Eye (tissue), 1 donor: Measurements from ENCODE around the gene SGSM2.
A peak's percentile ranks its signal among the peaks of the same experiment; 100 is the strongest.
"Not testable (repeated sequence)": the region's sequence is repeated elsewhere in the genome, so short reads cannot be mapped to it uniquely, and the experiment has no call there.

Experiments used
- DNase-seq: peaks from one replicate; pipeline ENCODE4 v3.0.0-alpha.2; 2015

Gene SGSM2, protein sequence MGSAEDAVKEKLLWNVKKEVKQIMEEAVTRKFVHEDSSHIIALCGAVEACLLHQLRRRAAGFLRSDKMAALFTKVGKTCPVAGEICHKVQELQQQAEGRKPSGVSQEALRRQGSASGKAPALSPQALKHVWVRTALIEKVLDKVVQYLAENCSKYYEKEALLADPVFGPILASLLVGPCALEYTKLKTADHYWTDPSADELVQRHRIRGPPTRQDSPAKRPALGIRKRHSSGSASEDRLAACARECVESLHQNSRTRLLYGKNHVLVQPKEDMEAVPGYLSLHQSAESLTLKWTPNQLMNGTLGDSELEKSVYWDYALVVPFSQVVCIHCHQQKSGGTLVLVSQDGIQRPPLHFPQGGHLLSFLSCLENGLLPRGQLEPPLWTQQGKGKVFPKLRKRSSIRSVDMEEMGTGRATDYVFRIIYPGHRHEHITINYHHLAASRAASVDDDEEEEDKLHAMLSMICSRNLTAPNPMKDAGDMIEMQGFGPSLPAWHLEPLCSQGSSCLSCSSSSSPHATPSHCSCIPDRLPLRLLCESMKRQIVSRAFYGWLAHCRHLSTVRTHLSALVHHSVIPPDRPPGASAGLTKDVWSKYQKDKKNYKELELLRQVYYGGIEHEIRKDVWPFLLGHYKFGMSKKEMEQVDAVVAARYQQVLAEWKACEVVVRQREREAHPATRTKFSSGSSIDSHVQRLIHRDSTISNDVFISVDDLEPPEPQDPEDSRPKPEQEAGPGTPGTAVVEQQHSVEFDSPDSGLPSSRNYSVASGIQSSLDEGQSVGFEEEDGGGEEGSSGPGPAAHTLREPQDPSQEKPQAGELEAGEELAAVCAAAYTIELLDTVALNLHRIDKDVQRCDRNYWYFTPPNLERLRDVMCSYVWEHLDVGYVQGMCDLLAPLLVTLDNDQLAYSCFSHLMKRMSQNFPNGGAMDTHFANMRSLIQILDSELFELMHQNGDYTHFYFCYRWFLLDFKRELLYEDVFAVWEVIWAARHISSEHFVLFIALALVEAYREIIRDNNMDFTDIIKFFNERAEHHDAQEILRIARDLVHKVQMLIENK

DNA sequence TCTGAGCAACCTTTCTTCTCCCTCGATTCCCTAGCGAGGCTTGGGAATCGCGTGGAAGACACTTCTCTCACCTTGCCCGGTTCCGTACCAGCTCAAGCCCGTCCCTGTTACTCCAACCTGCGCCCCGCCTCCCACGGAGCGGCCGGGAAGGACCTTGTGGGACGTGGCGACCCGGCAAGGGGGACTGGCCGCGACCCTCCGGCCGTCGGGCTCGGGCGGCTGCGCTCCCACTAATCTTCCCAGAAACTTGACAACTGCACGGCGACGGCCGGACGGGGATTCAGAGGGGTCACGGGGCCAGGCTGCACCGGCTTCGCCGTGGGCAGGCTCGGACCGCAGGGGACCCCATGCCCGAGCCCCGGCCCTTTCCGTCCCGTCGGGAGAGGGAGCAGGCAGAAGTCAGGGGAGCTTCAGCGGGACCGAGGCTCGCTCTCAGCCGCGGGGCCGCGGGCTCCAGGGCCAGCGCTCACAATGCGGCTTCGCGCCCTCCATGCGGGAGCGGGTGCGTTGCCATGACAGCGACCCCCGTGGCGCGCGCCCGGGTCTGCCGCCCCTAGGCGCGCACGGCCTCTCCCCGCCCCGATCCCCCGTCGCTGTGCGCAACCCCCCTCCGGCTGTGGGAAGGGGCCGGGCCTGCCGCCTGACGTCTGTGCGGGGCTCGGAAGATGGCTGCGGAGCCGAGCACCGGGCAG is at the start of gene SGSM2:
Gene SGSM2 (plus strand): TSS at position 650 of the 692 bp plus-strand sequence. CDS start 188 bp downstream, outside the sequence.
- DNase-seq: peak; percentile 86

DNA sequence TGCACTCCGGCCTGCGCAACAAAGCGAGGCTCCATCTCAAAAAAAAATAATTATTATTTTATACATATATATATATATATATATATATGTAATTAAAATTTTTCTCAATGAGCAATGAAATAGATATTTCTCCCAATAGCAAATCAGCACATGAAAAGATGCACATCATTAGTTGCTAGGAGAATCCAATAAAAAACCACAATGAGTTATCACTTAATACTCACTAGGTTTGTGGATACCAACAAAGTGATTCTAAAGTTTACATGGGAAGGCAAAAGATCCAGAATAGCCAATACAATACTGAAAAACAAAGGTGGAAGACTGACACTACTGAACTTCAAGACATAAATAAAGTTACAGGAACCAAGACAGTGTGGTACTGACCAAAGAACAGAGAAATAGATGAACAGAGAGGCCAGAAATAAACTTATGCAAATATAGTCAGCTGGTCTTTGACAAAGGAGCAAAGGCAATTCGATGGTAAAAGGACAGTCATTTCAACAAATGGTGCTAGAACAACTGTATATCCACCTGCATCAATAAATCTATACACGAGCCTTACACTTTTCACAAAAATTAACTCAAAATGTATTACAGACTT is 47.3 kb upstream of the SGSM2 start:
- no peak for DNase-seq

DNA sequence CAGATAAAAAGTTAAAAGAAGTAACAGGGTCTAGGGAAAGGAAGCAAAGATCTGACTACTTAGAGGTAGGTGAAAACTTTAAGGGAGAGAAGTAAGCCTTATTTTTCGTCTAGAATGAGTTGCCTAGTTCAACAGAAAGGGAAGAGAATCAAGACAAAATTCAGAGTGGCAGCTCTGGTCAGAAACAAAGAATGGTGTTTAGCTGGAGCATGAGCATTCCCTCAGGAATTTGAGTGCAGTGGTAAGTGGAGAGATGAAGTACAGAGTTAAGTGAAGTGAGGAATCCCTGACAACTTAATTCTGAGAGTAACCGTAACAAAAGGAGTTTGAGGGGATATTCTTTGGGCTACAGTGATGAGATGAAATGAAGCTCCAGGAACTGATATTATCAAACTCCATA is 45.2 kb upstream of the SGSM2 start:
- peak; percentile 61 for DNase-seq

DNA sequence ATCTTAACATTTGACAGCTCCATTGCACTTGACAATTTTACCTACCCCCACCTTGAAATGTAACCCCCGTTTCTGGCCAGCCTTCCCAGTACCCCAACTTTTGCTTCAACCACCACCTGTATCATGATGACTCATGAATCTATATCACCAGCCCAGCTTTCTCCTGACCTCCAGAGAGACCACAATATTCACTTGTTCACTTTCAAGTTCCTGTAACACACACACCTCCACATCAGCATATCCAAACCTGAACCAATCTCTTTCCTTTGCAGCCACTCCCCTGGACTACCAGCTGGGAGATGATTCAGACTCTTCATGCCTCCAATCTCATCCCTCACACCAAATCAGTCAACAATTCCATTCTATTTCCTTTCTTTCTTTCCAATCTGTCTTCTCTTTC is 41.7 kb upstream of the SGSM2 start:
- no peak for DNase-seq

DNA sequence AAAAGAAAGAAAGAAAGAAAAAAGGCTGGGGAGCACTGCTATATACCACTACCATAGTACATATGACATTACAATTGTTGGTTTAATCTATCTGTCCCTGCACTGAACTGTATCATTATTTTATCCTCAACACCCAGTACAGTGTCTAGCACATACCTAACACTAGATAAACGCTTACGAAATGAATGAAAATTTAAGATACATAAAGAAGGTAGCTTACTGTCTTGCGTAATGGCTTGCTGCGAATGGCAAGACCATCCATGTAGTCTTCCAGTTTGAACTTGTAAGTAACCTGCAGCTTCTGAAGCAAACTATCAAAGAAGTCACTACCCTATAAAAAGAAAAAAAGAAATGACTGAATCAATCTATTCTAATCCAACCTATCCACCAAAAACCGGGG is 40.3 kb upstream of the SGSM2 start:
- no peak for DNase-seq

DNA sequence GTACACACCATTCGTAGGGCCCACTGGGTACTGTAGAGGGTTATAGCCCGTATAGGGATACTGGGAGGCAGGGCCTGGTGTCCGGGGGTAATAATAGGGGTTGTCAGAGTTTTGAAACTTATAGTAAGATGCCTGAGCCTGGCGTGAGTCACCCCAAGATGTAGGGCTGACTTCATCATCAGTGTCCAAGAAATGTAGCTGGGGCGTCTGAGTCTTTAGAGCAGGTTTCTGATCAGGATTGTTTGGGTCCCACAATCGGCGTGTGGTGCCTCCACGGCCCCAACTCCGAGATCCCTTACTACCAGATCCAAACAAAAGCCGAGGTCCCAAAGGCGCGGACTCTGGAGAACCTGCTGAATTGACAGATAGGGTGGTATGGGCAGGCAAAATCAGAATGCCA is 38.2 kb upstream of the SGSM2 start:
- no peak for DNase-seq

DNA sequence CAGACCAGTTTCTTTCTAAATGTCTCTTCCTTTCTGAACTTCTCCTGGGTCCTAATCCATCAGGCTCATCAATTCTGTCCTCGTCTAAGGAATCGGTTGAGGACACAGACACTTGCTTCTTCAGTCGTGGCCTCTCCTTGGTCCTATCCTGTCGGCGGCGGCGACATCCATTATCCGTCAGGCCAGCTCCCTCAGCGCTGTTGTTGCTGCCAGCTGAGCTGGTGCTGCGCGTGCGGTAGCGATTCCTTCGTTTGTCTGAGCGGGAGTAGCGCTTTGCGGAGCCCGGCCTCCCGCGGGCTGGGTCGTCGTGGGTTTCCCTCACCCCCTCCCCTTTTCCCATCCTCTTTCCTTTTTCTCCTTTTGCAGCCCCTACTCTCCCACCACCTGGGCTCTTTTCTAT is 37.5 kb upstream of the SGSM2 start:
- DNase-seq: no peak

DNA sequence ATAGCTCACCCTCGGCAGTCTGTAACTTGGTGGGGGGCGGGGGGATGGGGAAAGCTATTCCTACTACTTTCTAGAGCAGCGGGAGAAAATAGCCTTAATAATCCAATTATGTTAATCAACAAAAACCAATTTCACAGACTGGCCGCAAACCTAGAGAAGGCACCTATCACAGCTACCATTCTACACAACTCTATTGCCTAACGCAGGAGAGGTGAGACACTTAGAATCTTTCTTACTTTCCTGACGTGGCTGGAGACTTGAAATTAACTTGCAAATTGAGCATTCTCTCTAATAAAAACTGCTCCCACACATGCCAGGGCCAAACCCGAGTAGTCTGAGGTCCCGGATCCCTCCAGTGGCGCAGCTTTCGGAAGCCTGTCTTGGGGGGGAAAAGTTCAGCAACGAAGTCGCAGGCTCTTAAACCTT is 34.5 kb upstream of the SGSM2 start:
- DNase-seq: no peak

DNA sequence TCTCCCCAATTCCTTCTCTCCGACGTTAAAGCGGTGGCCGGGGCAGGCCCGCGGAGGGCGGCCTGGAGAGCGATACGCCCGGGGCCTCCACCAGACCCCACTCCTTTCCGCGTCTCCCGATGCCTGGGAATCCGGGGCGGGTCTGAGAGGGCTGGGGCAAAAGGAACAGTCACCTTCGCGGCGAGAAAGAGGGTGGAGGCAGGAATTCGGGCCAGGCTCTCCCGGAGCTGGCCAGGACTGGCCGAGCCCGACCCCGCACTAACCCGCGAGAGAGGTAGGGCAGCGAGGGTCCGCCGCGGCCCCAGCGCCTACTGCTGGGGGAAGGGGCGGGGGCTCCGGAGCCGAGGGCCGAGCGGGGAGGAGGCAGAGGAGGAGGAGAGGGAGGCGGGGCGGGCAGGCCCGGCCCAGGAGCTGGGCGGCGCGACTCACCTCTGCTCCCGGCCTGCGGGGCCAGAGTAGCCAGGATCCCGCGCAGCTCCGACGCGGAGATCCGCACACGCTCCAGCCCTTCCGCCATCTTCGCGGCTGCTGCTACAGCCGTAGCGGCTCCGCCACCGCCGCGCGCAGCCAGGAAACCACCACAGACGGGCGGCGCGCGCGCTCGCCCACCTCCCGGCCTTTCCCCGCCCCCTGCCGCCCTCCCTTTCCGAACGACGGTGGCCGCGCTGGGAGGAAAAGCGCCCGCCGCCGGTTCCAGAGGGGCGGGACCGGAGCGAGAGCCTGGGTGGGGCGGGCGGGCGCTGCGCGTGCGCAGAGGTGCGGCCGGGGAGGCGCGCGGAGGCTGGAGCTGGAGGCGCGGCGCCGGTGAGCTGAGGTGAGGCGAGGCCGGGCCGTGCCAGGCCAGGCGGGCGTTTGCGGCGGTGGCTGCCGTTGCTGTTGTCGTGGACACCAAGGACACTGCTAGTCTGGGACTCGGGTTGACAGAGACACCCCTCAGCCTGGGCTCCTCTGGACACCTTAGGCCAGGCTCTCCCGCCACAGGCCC is 33.8 kb upstream of the SGSM2 start, which contains the start of the genes SMG6 and SRR:
Gene SMG6 (minus strand): TSS at position 582 of the 985 bp plus-strand sequence. CDS start 65 bp downstream, at position 517.
Gene SRR (plus strand): TSS at position 747 of the 985 bp plus-strand sequence. CDS start 11,611 bp downstream, outside the sequence.
- DNase-seq: peak; percentile 96

DNA sequence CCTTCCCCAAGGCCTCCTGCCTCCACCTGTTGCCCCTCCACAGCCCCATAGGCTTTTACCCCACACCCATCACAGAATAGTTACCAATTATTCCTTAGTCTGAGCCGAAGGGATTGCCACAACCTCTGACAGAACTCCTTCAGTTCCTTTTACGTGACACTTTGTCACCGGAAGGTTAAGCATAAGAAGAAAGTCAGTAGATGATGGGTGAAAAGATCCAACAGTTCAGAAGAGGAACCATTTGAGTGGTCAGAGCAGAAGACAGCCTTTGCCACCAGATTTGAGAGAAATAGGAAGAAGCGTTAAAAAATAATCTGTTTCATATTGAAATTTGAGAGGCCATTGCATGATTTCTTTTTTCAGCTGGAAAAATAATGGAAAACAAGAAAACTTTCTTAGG is 32.4 kb upstream of the SGSM2 start:
- no peak for DNase-seq

DNA sequence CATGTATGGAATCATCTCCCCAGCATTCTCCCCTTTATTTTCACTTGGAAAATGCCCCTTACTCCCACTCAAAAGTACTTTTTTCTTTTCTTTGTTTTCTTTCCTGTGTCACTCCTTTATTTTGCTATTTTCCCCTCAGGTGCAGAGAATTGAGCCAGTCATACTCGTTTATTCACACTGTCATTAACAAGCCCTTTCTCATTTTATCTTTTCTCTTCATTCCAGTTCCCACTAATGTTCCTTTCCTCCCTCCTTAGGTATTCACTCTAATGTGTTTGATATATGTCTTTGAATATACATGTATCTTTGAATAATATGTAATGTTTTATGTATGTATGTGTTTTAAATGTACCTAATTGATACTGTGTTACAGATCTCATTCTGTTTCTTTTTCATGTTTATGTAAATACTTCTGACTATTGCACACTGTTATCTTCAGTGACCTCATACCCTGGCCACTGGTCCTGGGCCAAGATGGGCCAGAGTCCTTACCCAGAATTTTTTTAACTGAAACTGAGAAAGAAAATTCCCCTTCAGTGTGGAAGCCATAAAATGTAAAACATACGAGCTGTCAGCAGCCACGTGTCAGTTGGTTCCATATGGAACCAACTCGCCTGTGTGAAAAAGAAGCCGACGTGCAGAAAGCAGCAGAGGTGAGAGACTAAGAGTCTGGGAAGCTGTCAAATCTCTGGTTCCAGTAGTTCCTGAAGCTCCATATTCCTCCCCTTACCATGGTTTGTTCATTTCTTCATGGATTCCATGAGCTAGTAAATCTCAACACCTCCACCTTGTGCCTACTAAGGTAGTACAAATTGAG is 27.8 kb upstream of the SGSM2 start:
- DNase-seq: no peak

DNA sequence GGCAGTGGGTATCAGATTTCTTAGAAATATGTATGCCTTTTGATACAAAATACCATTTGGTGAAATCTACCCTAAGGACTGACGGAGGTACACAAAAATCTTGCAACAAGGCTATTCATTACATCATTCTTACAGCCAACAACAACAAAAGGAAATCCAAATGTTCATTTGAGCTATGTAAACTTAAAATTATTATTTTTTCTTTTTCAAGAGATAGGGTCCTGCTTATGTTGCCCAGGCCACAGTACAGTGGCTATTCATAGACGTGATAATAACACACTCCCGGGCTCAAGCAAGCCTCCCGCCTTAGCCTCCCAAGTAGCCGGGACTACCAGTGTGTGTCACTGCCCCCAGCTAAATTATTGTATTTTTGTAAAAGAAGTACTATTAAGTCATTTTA is 24.6 kb upstream of the SGSM2 start:
- no peak for DNase-seq

DNA sequence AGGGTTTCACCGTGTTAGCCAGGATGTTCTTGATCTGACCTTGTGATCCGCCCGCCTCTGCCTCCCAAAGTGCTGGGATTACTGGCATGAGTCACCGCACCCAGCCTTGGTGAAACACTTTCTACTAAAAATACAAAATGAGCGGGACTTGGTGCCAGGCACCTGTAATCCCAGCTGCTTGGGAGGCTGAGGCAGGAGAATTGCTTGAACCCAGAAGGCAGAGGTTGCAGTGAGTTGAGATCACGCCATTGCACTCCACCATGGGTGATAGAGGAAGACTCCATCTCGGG is 20.4 kb upstream of the SGSM2 start:
- DNase-seq: not testable (repeated sequence)

DNA sequence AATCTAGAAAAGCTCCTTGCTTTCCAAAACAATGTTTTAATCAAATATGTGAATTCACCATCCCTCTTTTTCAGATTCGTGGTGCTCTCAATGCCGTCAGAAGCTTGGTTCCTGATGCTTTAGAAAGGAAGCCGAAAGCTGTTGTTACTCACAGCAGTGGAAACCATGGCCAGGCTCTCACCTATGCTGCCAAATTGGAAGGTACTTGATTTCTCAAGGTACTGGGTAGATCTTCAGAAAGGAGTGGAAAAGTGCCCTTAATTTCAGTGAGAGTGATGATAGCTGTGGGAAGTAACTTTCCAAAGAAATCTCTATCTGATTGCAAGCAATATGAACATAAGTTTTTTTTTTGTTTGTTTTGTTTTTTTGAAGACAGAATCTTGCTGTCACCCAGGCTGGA is 19.5 kb upstream of the SGSM2 start:
- DNase-seq: no peak

DNA sequence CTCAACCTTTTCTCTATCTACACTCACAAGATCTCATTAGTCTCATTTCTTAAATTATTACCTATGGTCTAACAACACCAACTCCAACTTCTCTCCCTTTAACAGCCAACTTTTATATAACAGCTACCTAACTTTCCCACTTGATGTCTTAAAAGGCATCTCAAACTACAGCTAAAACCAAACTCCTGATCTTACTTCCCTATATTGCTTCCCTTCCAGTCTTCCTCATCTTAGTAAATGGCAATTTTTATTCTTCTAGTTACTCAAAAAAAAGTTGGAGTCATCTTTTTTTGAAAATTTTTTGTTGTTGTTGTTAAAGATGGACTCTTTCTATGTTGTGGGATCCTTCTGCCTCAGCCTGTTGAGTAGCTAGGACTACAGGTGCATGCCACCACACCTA is 18.2 kb upstream of the SGSM2 start:
- no peak for DNase-seq

DNA sequence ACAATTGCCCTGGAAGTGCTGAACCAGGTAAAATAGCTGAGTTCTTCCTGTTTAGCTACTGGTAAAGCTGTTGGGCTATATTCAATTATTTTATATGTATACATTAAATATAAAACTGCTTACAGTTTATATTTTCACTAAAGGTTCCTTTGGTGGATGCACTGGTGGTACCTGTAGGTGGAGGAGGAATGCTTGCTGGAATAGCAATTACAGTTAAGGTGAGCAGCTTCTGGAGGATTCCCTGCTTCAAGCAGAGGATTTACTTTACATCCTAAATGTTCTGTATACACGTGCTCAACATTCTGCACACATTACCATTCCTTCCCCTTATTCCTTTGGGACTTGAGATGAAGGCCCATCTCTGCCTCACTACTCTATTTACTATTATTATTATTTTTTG is 15.9 kb upstream of the SGSM2 start:
- DNase-seq: no peak

DNA sequence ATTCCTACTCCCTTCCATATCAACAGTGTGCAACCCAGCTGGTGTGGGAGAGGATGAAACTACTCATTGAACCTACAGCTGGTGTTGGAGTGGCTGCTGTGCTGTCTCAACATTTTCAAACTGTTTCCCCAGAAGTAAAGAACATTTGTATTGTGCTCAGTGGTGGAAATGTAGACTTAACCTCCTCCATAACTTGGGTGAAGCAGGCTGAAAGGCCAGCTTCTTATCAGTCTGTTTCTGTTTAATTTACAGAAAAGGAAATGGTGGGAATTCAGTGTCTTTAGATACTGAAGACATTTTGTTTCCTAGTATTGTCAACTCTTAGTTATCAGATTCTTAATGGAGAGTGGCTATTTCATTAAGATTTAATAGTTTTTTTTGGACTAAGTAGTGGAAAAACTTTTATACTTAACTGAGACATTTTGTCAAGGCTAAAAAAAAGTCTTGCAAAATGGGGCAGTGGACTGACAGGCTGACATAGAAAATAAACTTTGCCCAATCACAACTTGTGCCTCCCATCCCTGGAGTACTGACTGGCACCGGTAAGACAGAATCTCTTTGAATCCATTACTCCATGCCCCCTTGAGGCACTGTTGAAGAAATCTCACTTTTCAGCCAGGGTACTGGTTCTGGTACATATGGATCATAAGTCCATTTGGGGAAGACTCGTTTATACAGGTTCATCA is 13.5 kb upstream of the SGSM2 start:
- no peak for DNase-seq

DNA sequence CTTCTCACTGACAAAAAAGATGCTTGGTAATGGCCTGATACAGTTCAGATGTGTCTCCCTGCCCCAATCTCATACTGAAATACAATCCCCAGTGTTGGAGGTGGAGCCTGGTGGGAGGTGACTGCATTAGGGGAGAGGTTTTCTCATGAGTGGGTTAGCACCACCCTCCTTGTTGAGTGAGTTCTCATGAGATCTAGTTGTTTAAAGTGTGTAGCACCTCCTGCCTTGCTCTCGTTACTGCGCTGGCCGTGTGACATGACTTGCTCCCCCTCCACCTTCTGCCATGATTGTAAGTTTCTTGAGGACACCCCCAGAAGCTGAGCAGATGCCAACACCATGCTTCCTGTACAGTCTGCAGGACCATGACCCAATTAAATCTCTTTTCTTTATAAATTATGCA is 6.0 kb upstream of the SGSM2 start:
- no peak for DNase-seq

DNA sequence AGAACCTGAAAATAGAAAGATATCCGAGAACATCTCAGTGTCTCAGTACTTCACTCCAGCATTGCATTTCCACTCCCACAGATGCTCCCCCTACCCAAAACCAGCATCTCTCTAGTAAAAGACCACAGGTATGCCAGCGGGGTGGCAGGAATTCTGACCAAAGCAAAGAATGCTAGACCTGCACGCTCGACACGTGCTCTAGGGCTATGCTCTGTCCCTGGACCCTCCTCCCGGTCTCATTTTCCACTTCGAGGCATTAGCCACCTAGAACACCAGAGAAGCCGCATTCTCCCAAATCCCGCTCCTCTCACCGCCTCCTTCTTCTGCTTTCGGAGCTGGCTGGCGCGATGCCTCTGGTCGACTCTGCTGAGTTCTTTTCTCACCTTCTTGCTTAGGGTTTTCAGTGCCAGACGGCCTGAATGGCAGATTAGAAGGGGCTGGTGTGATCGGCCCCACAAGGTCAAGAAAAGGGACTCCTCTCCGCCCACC is 1.5 kb upstream of the SGSM2 start:
- DNase-seq: no peak
